ENCODE results near the gene OR4D1. TPM values are rescaled to one million over a fixed set of nuclear protein-coding genes. Genes with fewer than 3 reads are reported as not detected.

Gene OR4D1
- total RNA-seq, 4 donors from 2014 or later: not detected

GRCh38 chr17:58196610-58197009 is 48.4 kb downstream of the OR4D1 start:
- TF ChIP-seq, protein P1, sequence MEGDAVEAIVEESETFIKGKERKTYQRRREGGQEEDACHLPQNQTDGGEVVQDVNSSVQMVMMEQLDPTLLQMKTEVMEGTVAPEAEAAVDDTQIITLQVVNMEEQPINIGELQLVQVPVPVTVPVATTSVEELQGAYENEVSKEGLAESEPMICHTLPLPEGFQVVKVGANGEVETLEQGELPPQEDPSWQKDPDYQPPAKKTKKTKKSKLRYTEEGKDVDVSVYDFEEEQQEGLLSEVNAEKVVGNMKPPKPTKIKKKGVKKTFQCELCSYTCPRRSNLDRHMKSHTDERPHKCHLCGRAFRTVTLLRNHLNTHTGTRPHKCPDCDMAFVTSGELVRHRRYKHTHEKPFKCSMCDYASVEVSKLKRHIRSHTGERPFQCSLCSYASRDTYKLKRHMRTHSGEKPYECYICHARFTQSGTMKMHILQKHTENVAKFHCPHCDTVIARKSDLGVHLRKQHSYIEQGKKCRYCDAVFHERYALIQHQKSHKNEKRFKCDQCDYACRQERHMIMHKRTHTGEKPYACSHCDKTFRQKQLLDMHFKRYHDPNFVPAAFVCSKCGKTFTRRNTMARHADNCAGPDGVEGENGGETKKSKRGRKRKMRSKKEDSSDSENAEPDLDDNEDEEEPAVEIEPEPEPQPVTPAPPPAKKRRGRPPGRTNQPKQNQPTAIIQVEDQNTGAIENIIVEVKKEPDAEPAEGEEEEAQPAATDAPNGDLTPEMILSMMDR (IDR thresholded peaks at IDR 0.05; ENCODE audit: low read depth): no peak

GRCh38 chr17:58200024-58200633 is 51.9 kb downstream of the OR4D1 start:
- TF ChIP-seq, protein P1 (IDR thresholded peaks at IDR 0.05; ENCODE audit: low read depth): no peak

DNA sequence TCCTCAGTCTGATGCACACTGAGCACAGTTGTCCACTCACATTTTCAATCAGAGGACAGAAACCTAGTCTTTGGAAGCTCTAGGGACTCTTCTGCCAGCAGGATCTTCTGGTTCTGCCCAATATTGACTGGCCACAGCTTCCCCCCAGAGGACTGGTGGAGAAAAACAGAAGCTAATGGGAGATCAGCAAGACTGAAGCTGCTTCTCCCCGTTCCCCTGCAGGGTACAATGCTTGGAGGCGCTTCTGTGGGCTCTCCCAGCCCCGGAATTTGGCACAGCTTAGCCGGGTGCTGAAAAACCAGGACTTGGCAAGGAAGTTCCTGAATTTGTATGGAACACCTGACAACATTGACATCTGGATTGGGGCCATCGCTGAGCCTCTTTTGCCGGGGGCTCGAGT is 54.7 kb downstream of the OR4D1 start:
- TF ChIP-seq, protein P1 (IDR thresholded peaks at IDR 0.05; ENCODE audit: low read depth): no peak

- TF ChIP-seq, protein P1 (IDR thresholded peaks at IDR 0.05; ENCODE audit: low read depth): no peak
These were observed 56.6 kb downstream of the OR4D1 start for GRCh38 chr17:58204796-58205195.

DNA sequence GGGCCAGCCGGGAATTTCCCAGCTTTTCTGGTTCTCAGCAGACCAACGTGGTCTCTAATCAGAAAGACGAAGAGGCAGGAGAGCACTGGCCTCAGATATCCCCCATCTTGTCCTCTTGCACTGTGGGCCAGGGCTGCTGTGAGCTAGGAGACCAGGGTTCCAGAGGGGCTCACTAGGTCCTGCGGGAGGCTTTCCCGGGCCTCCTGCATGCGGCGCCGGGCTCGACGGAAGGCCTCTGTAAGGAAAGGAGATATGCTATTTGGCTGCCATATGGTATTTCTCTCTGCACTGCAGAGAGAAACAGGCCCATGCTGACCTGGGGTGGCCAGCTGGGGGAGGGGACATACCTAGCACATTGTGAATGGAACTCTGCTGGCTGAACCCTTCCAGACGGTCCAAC is 57.8 kb downstream of the OR4D1 start:
- TF ChIP-seq, protein P1 (IDR thresholded peaks at IDR 0.05; ENCODE audit: low read depth): no peak

- TF ChIP-seq, protein P1 (IDR thresholded peaks at IDR 0.05; ENCODE audit: low read depth): no peak
These were observed 59.3 kb downstream of the OR4D1 start for GRCh38 chr17:58207451-58207850.

DNA sequence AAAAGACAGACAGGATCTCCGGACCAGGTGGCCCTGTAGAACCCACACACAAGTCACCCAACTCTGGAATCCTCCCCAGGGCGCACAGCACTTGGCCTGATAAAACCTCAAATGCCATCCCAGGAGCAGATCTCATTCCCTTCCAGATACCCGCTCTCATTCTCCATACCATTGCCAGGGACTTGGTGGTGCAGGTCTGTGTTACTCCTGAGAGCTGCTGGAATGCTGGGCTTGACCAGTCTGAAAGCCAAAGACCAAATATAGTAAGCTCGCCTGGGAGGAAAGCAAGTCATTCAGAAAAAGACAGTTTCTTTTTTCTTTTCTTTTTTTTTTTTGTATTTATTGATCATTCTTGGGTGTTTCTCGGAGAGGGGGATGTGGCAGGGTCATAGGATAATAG is 60.2 kb downstream of the OR4D1 start:
- TF ChIP-seq, protein P1 (IDR thresholded peaks at IDR 0.05; ENCODE audit: low read depth): no peak

Other genes starting within 250 kb of the OR4D1 start
- 10 to 100 TPM; 18.0 to 22.5 (median 21.1) TPM for gene CUEDC1, start 193.0 kb upstream of the OR4D1 start, total RNA-seq
- gene VEZF1, start 160.1 kb upstream of the OR4D1 start, total RNA-seq: 10 to 100 TPM; 35.0 to 66.8 (median 44.0) TPM
- 100 to 1,000 TPM; 115 to 271 (median 142) TPM for gene SRSF1, start 141.1 kb upstream of the OR4D1 start, total RNA-seq
- 10 to 100 TPM; 12.2 to 32.4 (median 17.3) TPM for gene DYNLL2, start 65.0 kb upstream of the OR4D1 start, total RNA-seq
- not detected for gene OR4D2, start 18.6 kb downstream of the OR4D1 start, total RNA-seq
- gene EPX, start 44.3 kb downstream of the OR4D1 start, total RNA-seq: not detected
- 10 to 100 TPM in 2 of 4 donors, 1 to 10 TPM in 2; 6.0 to 14.3 (median 9.6) TPM for gene MKS1, start 70.9 kb downstream of the OR4D1 start, total RNA-seq
- not detected for gene LPO, start 90.2 kb downstream of the OR4D1 start, total RNA-seq
- under 1 TPM in 2 of 4 donors, not detected in 2; 0.19 to 0.34 TPM for gene MPO, start 132.6 kb downstream of the OR4D1 start, total RNA-seq
- 1 to 10 TPM in 2 of 4 donors, under 1 TPM in 2; 0.65 to 4.3 (median 1.1) TPM for gene TSPOAP1, start 180.4 kb downstream of the OR4D1 start, total RNA-seq
- 10 to 100 TPM; 27.9 to 58.5 (median 40.9) TPM for gene SUPT4H1, start 203.8 kb downstream of the OR4D1 start, total RNA-seq

All from subcutaneous adipose tissue (tissue), 4 donors.